HG02884 (cell line): Measurements from ENCODE around the gene GLI3.

ENCODE experiments used
- ATAC-seq: cut with Tn5 transposase; IDR thresholded peaks from one replicate; pipeline ENCODE4 v1.9.1; 2021; ENCODE audit warnings: mild to moderate bottlenecking, moderate library complexity; ENCODE audit not compliant: unreplicated experiment

GLI3 gene

GRCh38 chr7:41976411-41976810 lies 260.6 kb downstream of the GLI3 start:
- ATAC-seq = no peak

GRCh38 chr7:41975849-41976248 lies 261.2 kb downstream of the GLI3 start:
- ATAC-seq = no peak

- ATAC-seq = no peak
Measured at GRCh38 chr7:41974870-41975557, 262.0 kb downstream of the GLI3 start.

- ATAC-seq = no peak
Measured at GRCh38 chr7:41973202-41973730, 263.7 kb downstream of the GLI3 start.

GRCh38 chr7:41972776-41973175 lies 264.2 kb downstream of the GLI3 start:
- no peak for ATAC-seq

- no peak for ATAC-seq
Measured at GRCh38 chr7:41972270-41972669, 264.7 kb downstream of the GLI3 start.

GRCh38 chr7:41971640-41972187 lies 265.3 kb downstream of the GLI3 start:
- ATAC-seq = no peak

GRCh38 chr7:41970941-41971340 lies 266.1 kb downstream of the GLI3 start:
- no peak for ATAC-seq

- ATAC-seq = no peak
Measured at GRCh38 chr7:41969561-41970105, 267.4 kb downstream of the GLI3 start.

GRCh38 chr7:41967156-41967555 lies 269.9 kb downstream of the GLI3 start:
- no peak for ATAC-seq

GRCh38 chr7:41965951-41966505 lies 271.0 kb downstream of the GLI3 start:
- ATAC-seq = no peak

GRCh38 chr7:41964849-41965745 lies 271.9 kb downstream of the GLI3 start:
- ATAC-seq = no peak

GRCh38 chr7:41964183-41964753 lies 272.7 kb downstream of the GLI3 start:
- no peak for ATAC-seq

GRCh38 chr7:41956705-41957104 lies 280.3 kb downstream of the GLI3 start:
- ATAC-seq = no peak

- no peak for ATAC-seq
Measured at GRCh38 chr7:41955893-41956675, 280.9 kb downstream of the GLI3 start.

GRCh38 chr7:41955451-41955850 lies 281.6 kb downstream of the GLI3 start:
- no peak for ATAC-seq

- ATAC-seq = no peak
Measured at GRCh38 chr7:41954976-41955375, 282.0 kb downstream of the GLI3 start.

GRCh38 chr7:41948503-41948902 lies 288.5 kb downstream of the GLI3 start:
- ATAC-seq = no peak

- ATAC-seq = peak; percentile 89
Measured at GRCh38 chr7:41943094-41943577, 293.9 kb downstream of the GLI3 start.
